WTC11 (cell line): ENCODE results near the gene ZBTB32. TPM values are rescaled to one million over a fixed set of nuclear protein-coding genes. Genes with fewer than 3 reads are reported as not detected.

ENCODE experiments used
- ATAC-seq: fragments of 200-7000 bp; cut with Tn5 transposase; 2 replicates; pipeline ENCODE4 v1.10.0; 2021; ENCODE audit warnings: mild to moderate bottlenecking, moderate library complexity
- CTCF ChIA-PET: fragments of 300-600 bp; sonication (Branson Sonifier 250); formaldehyde crosslinking; loops from one replicate; lab custom pipeline; 2021; ENCODE audit warnings: antibody characterized with exemption; lab: Charles Lee
- POLR2A ChIA-PET: fragments of 350-600 bp; sonication (Branson Sonifier 250); formaldehyde crosslinking; loops from one replicate; lab custom pipeline; 2021; ENCODE audit warnings: antibody characterized with exemption; lab: Charles Lee
- DNase-seq: peaks from one replicate; pipeline ENCODE4 v3.0.0; 2021; ENCODE audit warnings: low spot score
- H3K27ac Mint-ChIP-seq: 2 replicates; pipeline ENCODE4 v1.8.0; 2021; ENCODE audit warnings: mixed read lengths
- H3K27me3 Mint-ChIP-seq: 2 replicates; pipeline ENCODE4 v1.8.0; 2021; ENCODE audit warnings: low read depth, mild to moderate bottlenecking, moderate library complexity, mixed read lengths
- H3K36me3 Mint-ChIP-seq: 2 replicates; pipeline ENCODE4 v1.8.0; 2021; ENCODE audit warnings: mixed read lengths
- H3K4me1 Mint-ChIP-seq: 2 replicates; pipeline ENCODE4 v1.8.0; 2022; ENCODE audit warnings: mixed read lengths
- H3K4me3 Mint-ChIP-seq: 2 replicates; pipeline ENCODE4 v1.8.0; 2021; ENCODE audit warnings: mild to moderate bottlenecking, moderate library complexity, mixed read lengths
- H3K9me3 Mint-ChIP-seq: 2 replicates; pipeline ENCODE4 v1.8.0; 2021; ENCODE audit warnings: mixed read lengths
- AFF4 ChIP-seq: sonication (generic); formaldehyde crosslinking; IDR thresholded peaks from 2 replicates; pipeline ENCODE4 v1.8.1; 2023; ENCODE audit warnings: mild to moderate bottlenecking, missing genetic modification reagents, borderline replicate concordance
- ATF3 ChIP-seq: sonication (generic); formaldehyde crosslinking; conservative IDR thresholded peaks from 2 replicates; pipeline ENCODE4 v1.8.1; 2022; ENCODE audit warnings: mild to moderate bottlenecking, missing genetic modification reagents
- E2F1 ChIP-seq: sonication (generic); formaldehyde crosslinking; IDR thresholded peaks from 2 replicates; pipeline ENCODE4 v1.8.0; 2022; ENCODE audit warnings: mild to moderate bottlenecking, missing genetic modification reagents
- ERG ChIP-seq: fragments of 250-450 bp; sonication (Bioruptor Pico); IDR thresholded peaks from 2 replicates; pipeline ENCODE4 v1.8.0; 2021; ENCODE audit warnings: mild to moderate bottlenecking
- ETV6 ChIP-seq: sonication (generic); formaldehyde crosslinking; IDR thresholded peaks from 2 replicates; pipeline ENCODE4 v1.8.1; 2022; ENCODE audit warnings: mild to moderate bottlenecking, missing genetic modification reagents
- FOXJ3 ChIP-seq: sonication (generic); formaldehyde crosslinking; IDR thresholded peaks from 2 replicates; pipeline ENCODE4 v1.9.0; 2021; ENCODE audit warnings: missing genetic modification reagents, mild to moderate bottlenecking, borderline replicate concordance
- FOXK1 ChIP-seq: sonication (generic); formaldehyde crosslinking; IDR thresholded peaks from 2 replicates; pipeline ENCODE4 v1.8.0; 2022; ENCODE audit warnings: mild to moderate bottlenecking, moderate library complexity, missing genetic modification reagents
- FOXP1 ChIP-seq: sonication (generic); formaldehyde crosslinking; IDR thresholded peaks from 2 replicates; pipeline ENCODE4 v1.8.0; 2022; ENCODE audit warnings: missing genetic modification reagents, mild to moderate bottlenecking, moderate library complexity, borderline replicate concordance
- GABPB1 ChIP-seq: sonication (generic); formaldehyde crosslinking; IDR thresholded peaks from 2 replicates; pipeline ENCODE4 v1.8.1; 2023; ENCODE audit warnings: mild to moderate bottlenecking, missing genetic modification reagents
- GTF2I ChIP-seq: fragments of 250-450 bp; sonication (Bioruptor Pico); conservative IDR thresholded peaks from 2 replicates; pipeline ENCODE4 v1.4.0; 2021; ENCODE audit warnings: mild to moderate bottlenecking
- IRF2 ChIP-seq: sonication (generic); formaldehyde crosslinking; IDR thresholded peaks from 2 replicates; pipeline ENCODE4 v1.8.0; 2022; ENCODE audit warnings: low read depth, missing genetic modification reagents, borderline replicate concordance
- KAT7 ChIP-seq: sonication (generic); formaldehyde crosslinking; IDR thresholded peaks from 2 replicates; pipeline ENCODE4 v1.8.1; 2023; ENCODE audit warnings: missing genetic modification reagents, mild to moderate bottlenecking, borderline replicate concordance
- MAX ChIP-seq: sonication (generic); formaldehyde crosslinking; IDR thresholded peaks from 2 replicates; pipeline ENCODE4 v1.8.0; 2022; ENCODE audit warnings: mild to moderate bottlenecking, missing genetic modification reagents
- PREB ChIP-seq: sonication (generic); formaldehyde crosslinking; IDR thresholded peaks from 2 replicates; pipeline ENCODE4 v1.8.1; 2022; ENCODE audit warnings: mild to moderate bottlenecking, missing genetic modification reagents, moderate library complexity, borderline replicate concordance
- SOX15 ChIP-seq: fragments of 250-450 bp; sonication (Bioruptor Pico); IDR thresholded peaks from 2 replicates; pipeline ENCODE4 v1.9.0; 2021; ENCODE audit warnings: mild to moderate bottlenecking
- TP53 ChIP-seq: sonication (generic); formaldehyde crosslinking; IDR thresholded peaks from 2 replicates; pipeline ENCODE4 v1.8.1; 2023; ENCODE audit warnings: mild to moderate bottlenecking, missing genetic modification reagents
- USF2 ChIP-seq: sonication (generic); formaldehyde crosslinking; IDR thresholded peaks from 2 replicates; pipeline ENCODE4 v1.8.1; 2023; ENCODE audit warnings: mild to moderate bottlenecking, missing genetic modification reagents, moderate library complexity
- ZBTB21 ChIP-seq: sonication (generic); formaldehyde crosslinking; IDR thresholded peaks from 2 replicates; pipeline ENCODE4 v1.8.1; 2023; ENCODE audit warnings: mild to moderate bottlenecking, missing genetic modification reagents, borderline replicate concordance
- ZMAT4 ChIP-seq: fragments of 250-450 bp; sonication (Bioruptor Pico); IDR thresholded peaks from 2 replicates; pipeline ENCODE4 v1.9.0; 2021; ENCODE audit warnings: mild to moderate bottlenecking
- ZNF121 ChIP-seq: sonication (generic); formaldehyde crosslinking; IDR thresholded peaks from 2 replicates; pipeline ENCODE4 v1.8.0; 2023; ENCODE audit warnings: missing genetic modification reagents
- ZNF263 ChIP-seq: sonication (generic); formaldehyde crosslinking; IDR thresholded peaks from 2 replicates; pipeline ENCODE4 v1.8.1; 2022; ENCODE audit warnings: low read depth, mild to moderate bottlenecking, moderate library complexity, missing genetic modification reagents
- ZNF317 ChIP-seq: sonication (generic); formaldehyde crosslinking; IDR thresholded peaks from 2 replicates; pipeline ENCODE4 v1.8.1; 2023; ENCODE audit warnings: low read depth, mild to moderate bottlenecking, moderate library complexity, missing genetic modification reagents, borderline replicate concordance
- ZSCAN18 ChIP-seq: fragments of 250-450 bp; sonication (Bioruptor Pico); IDR thresholded peaks from 2 replicates; pipeline ENCODE4 v2.1.2; 2022; ENCODE audit warnings: mild to moderate bottlenecking, moderate library complexity
- total RNA-seq: library from RNA; stranded (reverse); gene quantifications from 3 replicates; pipeline ENCODE4 v1.2.3, GENCODE V29; 2021

Gene ZBTB32
- total RNA-seq, 1 experiment from 2014 or later = 0.11 TPM

- POLR2A ChIA-PET = interaction anchor here (0.9 to 1.0 kb wide), 2 partner anchors 29 kb away, joined by 3 to 5 read pairs; no protein-coding TSS in a partner anchor
- Mint-ChIP-seq H3K27ac (peak overlapping the region; percentile 96), H3K36me3 (no peaks in the 10 kb centered on the region), H3K27me3 (peaks cover 48% of the 10 kb centered on the region), H3K9me3 (no peaks in the 10 kb centered on the region), H3K4me1 (peaks cover 12% of the 10 kb centered on the region; the same call in 1 of the 2 replicates), H3K4me3 (peak overlapping the region; percentile 84)
- CTCF ChIA-PET = interaction anchor here (0.5 to 1.8 kb wide), 15 partner anchors 8 to 320 kb away, joined by 3 to 16 read pairs (median 4); no protein-coding TSS in a partner anchor
- 0 out of 2 replicates have a peak, but pooled peaks have one; percentile 52 for TF ChIP-seq MAX
- no peak for TF ChIP-seq FOXJ3 (CRISPR knock-in tag)
- no peak for TF ChIP-seq ZNF121 (CRISPR knock-in tag)
- TF ChIP-seq SOX15 (CRISPR knock-in tag) = no peak
- no peak for TF ChIP-seq ZBTB21 (CRISPR knock-in tag)
- peak; percentile 39; the same call in 1 of the 2 replicates for TF ChIP-seq TP53
- TF ChIP-seq ZSCAN18 = no peak
- no peak for TF ChIP-seq FOXK1 (CRISPR knock-in tag)
- peak; percentile 82 for TF ChIP-seq ZNF263
- no peak for TF ChIP-seq FOXP1 (CRISPR knock-in tag)
- ATAC-seq (peak; percentile 92), DNase-seq (peak; percentile 69)
Measured at GRCh38 chr19:35673121-35673804, 31.1 kb upstream of the ZBTB32 start.

GRCh38 chr19:35675589-35676140, 28.7 kb upstream of the ZBTB32 start:
- Mint-ChIP-seq H3K27me3 (peaks cover 35% of the 10 kb centered on the region), H3K9me3 (no peaks in the 10 kb centered on the region), H3K4me3 (no peak overlapping the region), H3K4me1 (peaks cover 8% of the 10 kb centered on the region; the same call in 1 of the 2 replicates), H3K27ac (no peak overlapping the region), H3K36me3 (no peaks in the 10 kb centered on the region)
- no peak for DNase-seq
- ChIA-PET POLR2A (no interaction called here), CTCF (no interaction called here)
- ATAC-seq = no peak
- TF ChIP-seq GABPB1 (CRISPR knock-in tag) (no peak), ERG (CRISPR knock-in tag) (no peak), AFF4 (CRISPR knock-in tag) (no peak), ZBTB21 (CRISPR knock-in tag) (no peak), IRF2 (CRISPR knock-in tag) (no peak), E2F1 (CRISPR knock-in tag) (no peak), ZNF317 (CRISPR knock-in tag) (no peak), KAT7 (no peak), USF2 (CRISPR knock-in tag) (no peak), ETV6 (CRISPR knock-in tag) (no peak), ATF3 (no peak), PREB (CRISPR knock-in tag) (no peak), GTF2I (CRISPR knock-in tag) (no peak), ZMAT4 (CRISPR knock-in tag) (no peak)
